T-helper 22 cell (primary cell): ENCODE results near the gene KCNT2.

Experiments used
- DNase-seq: peaks from one replicate; pipeline ENCODE4 v3.0.0-alpha.2; 2020; ENCODE audit warnings: low read depth

The KCNT2 gene

DNA sequence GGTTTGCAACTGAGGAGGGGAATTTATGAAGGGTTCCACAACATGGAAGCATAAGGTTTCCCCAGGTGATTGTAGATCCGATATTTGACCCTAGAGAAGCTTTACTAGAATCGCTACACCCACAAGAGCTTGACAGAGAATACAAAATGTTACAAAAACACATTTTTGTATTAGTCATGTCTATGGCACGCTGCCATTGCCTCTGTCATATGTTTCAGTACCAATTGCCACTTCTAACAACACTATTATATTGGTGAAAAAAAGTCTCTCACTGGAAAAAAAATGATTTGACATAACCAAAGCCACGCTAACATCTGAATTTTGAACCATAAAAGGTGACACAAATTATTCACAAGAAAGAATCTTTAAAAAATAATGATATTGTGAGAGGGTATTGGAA is 214.5 kb downstream of the KCNT2 start:
- DNase-seq, result no peak

DNA sequence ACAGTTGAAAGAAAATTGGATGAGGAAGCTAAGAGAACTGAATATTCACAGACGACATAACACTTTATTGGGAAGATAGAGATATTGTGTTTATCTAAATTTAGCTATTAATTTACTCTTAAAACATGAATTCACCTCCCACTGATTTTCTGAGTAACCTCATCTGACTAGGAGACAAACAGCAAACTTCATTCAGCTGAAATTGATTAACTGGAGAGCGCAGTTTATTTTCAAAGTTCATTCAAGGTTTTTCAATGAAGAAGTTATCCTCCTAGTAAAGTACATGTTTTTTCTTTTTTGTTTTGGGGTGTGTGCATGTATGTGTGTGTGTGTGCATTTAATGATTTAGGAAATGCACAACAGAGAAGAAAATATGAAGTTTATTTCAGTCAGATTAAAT is 215.0 kb downstream of the KCNT2 start:
- DNase-seq, result no peak

DNA sequence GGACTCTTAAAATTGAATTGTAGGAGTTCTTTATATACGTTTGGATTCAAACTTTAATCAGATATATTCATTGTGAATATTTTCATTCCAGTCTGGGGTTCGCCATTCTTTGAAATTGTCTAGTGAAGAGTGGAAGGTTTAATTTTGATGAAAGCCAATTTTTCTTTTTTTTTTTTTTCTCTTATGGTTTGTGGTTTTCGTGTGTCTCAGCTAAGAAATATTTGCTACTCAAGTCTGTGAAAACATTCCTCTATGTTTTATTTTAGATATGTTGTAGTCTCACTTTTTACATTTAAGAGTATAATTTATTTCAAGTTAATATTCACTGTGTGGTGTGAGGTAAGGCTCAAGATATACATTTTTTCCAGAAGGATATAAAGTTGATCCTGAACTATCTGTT is 220.5 kb downstream of the KCNT2 start:
- no peak for DNase-seq

- no peak for DNase-seq
These were observed 223.1 kb downstream of the KCNT2 start for GRCh38 chr1:196385109-196385508.

- DNase-seq, result no peak
These were observed 225.9 kb downstream of the KCNT2 start for GRCh38 chr1:196382383-196382782.

GRCh38 chr1:196381544-196381943 is 226.7 kb downstream of the KCNT2 start:
- DNase-seq, result no peak

DNA sequence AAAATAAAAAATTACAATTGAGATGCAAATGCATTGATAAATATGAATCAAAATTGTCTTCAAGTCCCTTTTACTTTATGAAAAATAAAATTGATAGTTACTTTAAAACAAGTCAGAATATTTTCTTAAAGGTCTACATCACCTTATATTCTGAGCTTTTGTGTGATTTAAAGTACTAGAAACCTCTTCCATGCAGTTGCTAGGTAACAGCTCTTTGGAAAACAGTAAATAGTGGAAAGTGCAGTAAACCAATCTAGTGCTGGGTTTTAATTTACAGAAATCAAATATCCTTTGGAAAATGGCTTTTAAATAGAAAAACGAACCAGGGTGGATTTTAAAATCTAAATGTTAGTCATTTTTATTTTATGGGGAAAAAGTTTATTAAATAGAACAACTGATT is 227.9 kb downstream of the KCNT2 start:
- DNase-seq, result no peak

- no peak for DNase-seq
These were observed 230.4 kb downstream of the KCNT2 start for GRCh38 chr1:196377811-196378210.

DNA sequence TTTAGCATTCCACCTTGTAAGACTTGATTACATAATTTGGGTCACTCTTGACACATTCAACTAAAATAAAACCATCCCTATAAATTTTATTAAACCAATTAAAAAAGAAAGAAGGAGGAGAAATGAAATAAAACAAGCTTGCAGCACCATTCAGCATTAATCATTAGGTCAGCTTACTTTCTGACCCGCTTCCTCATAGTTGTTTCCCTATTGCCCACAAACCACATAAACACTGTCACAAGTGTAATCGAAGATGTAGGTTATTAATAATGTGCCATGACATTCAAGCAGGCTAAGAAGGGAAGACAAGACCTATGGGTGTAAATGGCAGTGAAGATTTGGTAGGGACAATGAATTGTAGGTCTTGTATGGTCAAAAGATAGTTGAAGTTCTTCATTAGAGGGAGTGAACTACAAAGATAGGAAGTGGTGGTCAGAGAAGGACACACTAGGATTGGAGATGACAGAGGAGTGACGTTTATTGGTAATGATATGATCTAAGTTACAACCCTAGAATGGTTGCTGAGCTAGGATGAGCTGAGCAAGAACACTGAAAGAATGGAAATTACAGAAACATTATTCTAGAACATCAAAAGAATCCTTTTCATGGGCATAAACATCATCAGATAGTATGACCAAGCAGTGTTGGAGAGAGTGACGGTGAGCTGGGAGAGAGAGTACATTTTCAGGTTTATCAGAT is 231.5 kb downstream of the KCNT2 start:
- DNase-seq, result no peak

- no peak for DNase-seq
These were observed 234.4 kb downstream of the KCNT2 start for GRCh38 chr1:196373798-196374197.

DNA sequence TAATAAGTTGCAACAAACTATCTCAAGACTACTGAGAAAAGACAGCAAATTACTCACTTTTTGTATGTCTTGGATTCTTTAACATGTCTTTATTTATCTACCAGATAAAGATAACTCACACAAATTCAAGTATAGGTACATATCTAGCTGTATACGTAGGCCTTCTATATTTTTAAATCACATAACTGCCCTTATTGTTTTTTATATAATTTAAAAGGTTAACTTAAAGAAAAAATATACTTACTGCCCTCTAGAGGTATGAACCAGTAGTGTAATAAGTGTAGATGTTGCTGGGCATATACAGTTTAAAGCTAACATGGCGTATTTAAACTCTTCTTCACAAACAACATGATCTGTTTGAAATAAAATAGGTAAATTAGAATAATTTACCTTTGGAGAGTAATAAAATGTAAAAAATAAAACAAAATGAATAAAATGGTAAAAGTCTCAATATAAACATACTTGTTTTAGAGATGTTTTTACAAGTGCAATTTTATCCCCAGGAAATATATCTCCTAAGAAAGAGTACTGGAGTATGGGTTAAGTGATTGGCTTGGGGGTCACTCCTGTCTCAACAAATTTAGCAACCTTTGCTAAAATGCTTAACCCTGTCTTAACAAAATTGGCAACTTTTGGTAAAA is 235.2 kb downstream of the KCNT2 start:
- no peak for DNase-seq

GRCh38 chr1:196367838-196368237 is 240.4 kb downstream of the KCNT2 start:
- DNase-seq, result no peak

DNA sequence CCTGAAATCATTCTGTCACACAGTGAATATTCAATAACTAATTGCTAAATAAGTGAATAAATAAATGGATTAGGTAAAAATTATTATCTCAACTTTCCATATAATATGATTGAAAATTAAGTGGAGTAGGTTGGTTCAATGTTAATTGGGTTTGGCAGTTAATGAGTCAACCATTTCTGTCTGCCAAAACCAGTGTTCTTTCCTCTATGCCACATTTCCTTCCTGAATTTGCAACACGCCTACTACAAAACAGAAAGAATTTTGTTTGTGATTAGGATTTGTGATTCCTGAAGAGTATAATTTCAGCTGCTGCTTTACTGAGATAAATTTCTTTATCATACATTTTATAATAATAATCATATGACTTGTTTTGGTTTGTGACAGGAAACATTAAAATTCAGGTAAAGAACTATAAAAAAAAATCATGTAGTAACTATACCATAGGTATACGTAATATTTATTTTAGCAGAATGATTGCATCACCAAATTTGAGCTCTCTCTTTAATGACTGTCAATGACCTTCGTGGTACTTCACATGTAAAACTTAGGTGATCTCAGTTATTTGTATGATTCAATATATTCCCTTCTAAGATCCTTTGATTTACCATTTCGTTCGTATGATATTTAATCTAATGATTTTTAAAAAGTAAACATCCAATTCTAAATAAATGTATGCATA is 241.3 kb downstream of the KCNT2 start:
- no peak for DNase-seq

DNA sequence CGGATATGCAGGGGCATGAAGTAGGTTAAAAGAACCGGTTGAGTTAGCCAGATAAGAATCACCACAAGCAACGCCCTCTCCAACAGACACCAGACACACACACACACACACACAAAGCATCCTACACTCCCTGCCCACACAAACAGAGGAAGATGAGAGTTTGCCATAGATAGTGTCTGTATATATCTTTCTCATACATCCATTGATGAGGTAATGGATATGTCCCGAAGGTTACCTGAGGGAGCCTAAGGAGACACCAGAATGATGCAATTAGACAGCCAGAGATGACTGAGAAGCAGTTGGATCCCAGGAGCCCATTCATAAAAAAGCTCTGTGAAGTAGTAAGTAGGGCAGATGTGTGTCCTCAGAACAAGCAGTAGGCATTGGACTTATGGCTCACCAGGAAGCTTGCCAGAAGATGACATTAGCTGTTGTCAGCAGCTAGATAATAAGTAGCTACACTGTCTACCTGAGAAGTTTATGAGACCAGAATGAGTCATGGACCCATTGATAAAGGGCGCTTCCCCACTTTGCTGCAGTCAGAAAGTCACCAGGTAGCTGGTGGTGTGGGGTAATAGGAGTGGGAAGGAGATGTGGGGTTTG is 247.0 kb downstream of the KCNT2 start:
- no peak for DNase-seq

DNA sequence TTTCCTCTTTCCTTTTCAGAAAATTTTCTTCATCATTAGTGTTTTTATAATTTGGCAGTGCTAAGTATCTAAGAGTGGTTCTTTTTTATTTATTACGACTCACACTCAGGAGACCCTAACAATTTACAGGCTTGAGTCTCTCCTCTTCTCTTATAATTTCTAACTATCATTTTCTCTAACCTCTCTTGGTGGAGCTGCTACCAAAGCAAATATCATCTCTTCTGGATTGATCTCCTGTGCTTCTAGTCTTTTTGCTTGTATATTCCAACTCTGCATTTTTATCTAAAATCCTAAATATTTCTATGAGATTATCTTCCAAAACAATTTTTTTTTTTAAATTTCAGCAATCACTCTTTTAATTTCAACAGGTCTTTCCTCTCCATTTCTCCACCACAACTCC is 250.3 kb downstream of the KCNT2 start:
- DNase-seq, result no peak

GRCh38 chr1:196355206-196355786 is 252.9 kb downstream of the KCNT2 start:
- no peak for DNase-seq

DNA sequence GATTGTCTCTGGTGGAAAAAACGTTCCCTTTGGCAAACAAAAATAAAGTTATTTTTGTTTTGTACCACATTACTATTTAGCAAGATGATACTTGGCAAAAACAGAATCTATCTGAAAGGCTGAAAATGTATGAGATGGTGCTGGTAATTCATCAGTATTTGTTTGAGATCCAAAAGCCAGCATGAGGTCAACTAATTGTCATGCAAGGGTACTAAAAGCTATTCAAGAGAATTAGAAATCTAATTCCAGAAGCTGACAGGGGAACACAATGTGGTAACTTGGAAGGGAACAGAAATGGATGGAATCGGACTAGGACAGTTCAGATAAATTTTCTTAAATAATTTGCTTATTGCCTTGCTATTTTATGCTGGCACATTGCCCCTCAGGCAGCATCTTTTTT is 263.8 kb downstream of the KCNT2 start:
- no peak for DNase-seq

DNA sequence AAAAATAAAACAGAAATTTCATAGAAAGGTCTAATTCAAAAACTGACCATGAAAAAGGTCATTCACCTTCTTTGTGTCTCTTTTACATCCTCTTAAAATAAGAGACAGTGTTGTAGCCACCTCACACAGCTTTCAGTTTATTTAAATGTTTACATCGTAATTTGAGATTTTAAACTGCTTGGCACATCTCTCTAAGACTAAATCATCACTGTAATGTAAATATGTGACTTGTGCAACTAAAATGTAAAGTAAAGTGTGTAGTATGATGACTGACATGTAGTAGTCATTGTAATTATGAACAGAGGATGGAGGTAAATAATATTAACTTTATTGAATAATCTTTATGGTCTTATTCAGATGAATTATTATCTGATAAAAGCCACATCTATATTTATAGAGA is 283.9 kb downstream of the KCNT2 start:
- DNase-seq, result no peak

DNA sequence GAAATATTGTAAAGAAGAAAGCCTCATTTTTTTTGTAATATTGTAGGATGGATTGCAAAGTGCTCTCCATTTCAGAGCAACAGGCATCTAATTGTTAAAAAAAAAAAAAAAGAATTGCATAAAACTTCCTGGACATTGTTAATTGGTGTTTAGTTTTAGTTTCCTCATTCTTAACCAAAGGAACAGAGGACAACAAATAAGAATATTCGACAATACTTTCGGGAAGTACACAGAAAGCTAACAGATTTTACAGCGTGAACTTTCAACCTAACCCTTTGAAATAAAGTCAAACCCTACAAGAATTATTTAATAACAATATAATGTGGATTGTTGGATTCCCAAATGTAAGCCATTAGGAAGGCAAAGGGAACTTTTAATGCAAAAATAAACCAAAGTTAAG is 284.4 kb downstream of the KCNT2 start:
- DNase-seq, result no peak

DNA sequence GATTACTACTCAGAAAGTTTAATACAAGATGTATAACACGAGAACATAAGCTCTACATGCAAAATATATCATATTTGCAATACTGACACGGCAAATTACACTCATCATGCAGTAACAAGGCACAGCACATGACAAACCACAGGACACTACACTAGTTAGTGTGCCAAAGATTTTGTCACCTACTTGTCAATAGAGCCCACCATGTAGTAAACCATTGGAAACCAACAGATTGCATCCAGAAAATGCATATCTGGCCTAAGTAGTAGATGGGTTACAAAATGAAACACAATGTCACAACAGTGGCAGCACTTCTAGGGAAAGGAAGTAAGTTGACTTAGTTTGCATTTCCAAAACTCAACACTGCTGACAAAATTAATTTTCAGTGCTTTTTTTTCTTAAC is 288.9 kb downstream of the KCNT2 start:
- no peak for DNase-seq

DNA sequence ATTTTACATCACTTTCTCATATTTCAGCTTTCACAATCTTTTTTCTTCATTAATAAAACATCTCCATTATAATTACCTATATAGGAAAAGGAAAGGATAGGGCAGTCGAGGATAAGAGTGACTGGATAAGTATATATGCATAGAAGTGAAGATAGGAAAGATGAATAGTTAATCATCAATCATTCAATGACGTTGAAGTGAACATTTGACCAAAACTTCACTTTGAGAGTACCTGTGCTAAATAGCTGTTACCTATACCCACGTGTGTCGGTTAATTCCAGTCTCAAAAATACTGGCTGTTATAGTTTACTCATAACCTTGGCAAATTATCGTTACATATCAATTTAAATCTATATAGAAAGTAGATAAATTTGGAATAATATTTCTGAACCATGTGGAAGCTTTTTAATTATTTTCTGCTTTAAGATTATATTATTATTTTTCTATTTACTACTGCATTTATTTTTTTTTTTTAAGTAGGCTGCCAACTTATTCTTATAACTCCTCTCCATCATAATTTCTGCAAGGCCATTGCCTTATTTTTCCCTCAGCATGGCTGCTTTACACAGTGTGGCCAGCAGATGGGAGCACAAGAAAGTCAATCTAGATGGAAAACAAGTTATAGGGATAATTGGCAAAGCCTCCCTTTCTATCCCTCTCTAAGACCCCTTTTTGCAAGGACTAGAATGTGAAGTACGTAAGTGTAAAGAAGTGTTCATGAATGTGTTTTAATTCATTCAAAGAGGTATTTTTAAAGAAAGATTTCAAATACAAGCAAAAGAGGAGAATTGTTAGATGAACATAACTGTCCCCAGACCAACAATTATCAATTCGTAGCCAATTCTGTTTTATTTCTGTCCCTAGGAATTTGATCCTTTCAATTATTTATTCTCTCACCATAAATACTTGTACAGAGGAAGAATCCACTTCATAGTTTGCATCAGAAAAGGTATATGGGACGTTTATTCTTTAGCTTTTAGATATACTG is 290.4 kb downstream of the KCNT2 start:
- DNase-seq, result no peak

GRCh38 chr1:196312739-196313138 is 295.5 kb downstream of the KCNT2 start:
- no peak for DNase-seq
